ENCODE measurements around the gene IGBP1. TPM values are rescaled to one million over a fixed set of nuclear protein-coding genes. Genes with fewer than 3 reads are reported as not detected.

Gene IGBP1
- total and polyA plus RNA-seq, 9 of the 15 experiments (the other 6 are each of a cell fraction or from before 2014, with no cell fraction given), result 36.6 to 91.5 (median 52.8) TPM

DNA sequence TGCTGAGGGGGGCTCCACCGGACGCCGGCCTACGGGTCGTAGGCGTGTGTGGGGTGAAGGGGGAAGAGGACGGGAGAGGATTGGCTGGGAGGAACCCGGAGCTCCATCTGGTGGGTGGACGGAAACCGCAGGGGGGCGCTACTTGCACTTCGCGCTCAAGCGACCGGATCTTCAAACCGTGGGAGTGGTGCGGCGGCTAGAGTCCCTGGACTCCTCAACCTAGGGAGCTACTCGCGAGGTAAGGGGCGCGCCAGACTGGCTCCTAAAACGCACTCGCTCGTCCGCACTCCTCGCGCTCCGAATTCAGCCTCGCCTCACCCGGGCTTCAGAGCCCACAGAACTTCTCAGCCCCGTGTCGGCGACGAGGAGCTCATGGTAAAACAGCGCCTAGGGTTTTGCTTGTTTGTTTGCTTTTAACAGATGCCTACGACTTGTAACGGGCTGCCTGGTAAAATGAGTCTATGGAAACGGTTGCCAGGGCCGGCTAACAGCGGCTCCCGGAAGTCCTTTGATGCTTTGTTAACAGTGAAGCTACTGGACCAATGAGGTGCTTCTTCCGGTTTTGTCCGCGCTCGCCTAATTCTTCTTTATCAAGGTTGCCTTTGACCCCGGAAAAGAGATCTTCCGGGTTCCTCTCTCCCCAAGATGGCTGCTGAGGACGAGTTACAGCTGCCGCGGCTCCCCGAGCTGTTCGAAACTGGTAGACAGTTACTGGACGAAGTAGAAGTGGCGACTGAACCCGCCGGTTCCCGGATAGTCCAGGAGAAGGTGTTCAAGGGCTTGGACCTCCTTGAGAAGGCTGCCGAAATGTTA is at the start of gene IGBP1 (continued):
- TF ChIP-seq, protein P1, sequence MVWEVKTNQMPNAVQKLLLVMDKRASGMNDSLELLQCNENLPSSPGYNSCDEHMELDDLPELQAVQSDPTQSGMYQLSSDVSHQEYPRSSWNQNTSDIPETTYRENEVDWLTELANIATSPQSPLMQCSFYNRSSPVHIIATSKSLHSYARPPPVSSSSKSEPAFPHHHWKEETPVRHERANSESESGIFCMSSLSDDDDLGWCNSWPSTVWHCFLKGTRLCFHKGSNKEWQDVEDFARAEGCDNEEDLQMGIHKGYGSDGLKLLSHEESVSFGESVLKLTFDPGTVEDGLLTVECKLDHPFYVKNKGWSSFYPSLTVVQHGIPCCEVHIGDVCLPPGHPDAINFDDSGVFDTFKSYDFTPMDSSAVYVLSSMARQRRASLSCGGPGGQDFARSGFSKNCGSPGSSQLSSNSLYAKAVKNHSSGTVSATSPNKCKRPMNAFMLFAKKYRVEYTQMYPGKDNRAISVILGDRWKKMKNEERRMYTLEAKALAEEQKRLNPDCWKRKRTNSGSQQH (CRISPR knock-in tag; IDR thresholded peaks at IDR 0.05), result no peak
- TF ChIP-seq ATF1 (CRISPR knock-in tag; IDR thresholded peaks at IDR 0.05), result no peak
- peak; percentile 69 for TF ChIP-seq ATF1 (tag; IDR thresholded peaks at IDR 0.05)
- TF ChIP-seq PRMT5 (CRISPR knock-in tag; IDR thresholded peaks at IDR 0.05), result no peak
- TF ChIP-seq FOXO4 (CRISPR knock-in tag; IDR thresholded peaks at IDR 0.05), result no peak
- no peak for TF ChIP-seq BDP1 (IDR thresholded peaks at IDR 0.05; ENCODE audit: insufficient read depth, insufficient read length)
- TF ChIP-seq CHD1 (IDR thresholded peaks at IDR 0.05; ENCODE audit: low read length), result no peak
- no peak for TF ChIP-seq XRCC3 (IDR thresholded peaks at IDR 0.05)
- no peak for TF ChIP-seq PTTG1 (tag; IDR thresholded peaks at IDR 0.05; ENCODE audit: low read depth)
- TF ChIP-seq FOXK1 (CRISPR knock-in tag; IDR thresholded peaks at IDR 0.05; ENCODE audit: borderline replicate concordance), result no peak
- no peak for TF ChIP-seq EZH2 (IDR thresholded peaks at IDR 0.05; ENCODE audit: borderline replicate concordance, low read depth, low read length)
- TF ChIP-seq, protein P2, sequence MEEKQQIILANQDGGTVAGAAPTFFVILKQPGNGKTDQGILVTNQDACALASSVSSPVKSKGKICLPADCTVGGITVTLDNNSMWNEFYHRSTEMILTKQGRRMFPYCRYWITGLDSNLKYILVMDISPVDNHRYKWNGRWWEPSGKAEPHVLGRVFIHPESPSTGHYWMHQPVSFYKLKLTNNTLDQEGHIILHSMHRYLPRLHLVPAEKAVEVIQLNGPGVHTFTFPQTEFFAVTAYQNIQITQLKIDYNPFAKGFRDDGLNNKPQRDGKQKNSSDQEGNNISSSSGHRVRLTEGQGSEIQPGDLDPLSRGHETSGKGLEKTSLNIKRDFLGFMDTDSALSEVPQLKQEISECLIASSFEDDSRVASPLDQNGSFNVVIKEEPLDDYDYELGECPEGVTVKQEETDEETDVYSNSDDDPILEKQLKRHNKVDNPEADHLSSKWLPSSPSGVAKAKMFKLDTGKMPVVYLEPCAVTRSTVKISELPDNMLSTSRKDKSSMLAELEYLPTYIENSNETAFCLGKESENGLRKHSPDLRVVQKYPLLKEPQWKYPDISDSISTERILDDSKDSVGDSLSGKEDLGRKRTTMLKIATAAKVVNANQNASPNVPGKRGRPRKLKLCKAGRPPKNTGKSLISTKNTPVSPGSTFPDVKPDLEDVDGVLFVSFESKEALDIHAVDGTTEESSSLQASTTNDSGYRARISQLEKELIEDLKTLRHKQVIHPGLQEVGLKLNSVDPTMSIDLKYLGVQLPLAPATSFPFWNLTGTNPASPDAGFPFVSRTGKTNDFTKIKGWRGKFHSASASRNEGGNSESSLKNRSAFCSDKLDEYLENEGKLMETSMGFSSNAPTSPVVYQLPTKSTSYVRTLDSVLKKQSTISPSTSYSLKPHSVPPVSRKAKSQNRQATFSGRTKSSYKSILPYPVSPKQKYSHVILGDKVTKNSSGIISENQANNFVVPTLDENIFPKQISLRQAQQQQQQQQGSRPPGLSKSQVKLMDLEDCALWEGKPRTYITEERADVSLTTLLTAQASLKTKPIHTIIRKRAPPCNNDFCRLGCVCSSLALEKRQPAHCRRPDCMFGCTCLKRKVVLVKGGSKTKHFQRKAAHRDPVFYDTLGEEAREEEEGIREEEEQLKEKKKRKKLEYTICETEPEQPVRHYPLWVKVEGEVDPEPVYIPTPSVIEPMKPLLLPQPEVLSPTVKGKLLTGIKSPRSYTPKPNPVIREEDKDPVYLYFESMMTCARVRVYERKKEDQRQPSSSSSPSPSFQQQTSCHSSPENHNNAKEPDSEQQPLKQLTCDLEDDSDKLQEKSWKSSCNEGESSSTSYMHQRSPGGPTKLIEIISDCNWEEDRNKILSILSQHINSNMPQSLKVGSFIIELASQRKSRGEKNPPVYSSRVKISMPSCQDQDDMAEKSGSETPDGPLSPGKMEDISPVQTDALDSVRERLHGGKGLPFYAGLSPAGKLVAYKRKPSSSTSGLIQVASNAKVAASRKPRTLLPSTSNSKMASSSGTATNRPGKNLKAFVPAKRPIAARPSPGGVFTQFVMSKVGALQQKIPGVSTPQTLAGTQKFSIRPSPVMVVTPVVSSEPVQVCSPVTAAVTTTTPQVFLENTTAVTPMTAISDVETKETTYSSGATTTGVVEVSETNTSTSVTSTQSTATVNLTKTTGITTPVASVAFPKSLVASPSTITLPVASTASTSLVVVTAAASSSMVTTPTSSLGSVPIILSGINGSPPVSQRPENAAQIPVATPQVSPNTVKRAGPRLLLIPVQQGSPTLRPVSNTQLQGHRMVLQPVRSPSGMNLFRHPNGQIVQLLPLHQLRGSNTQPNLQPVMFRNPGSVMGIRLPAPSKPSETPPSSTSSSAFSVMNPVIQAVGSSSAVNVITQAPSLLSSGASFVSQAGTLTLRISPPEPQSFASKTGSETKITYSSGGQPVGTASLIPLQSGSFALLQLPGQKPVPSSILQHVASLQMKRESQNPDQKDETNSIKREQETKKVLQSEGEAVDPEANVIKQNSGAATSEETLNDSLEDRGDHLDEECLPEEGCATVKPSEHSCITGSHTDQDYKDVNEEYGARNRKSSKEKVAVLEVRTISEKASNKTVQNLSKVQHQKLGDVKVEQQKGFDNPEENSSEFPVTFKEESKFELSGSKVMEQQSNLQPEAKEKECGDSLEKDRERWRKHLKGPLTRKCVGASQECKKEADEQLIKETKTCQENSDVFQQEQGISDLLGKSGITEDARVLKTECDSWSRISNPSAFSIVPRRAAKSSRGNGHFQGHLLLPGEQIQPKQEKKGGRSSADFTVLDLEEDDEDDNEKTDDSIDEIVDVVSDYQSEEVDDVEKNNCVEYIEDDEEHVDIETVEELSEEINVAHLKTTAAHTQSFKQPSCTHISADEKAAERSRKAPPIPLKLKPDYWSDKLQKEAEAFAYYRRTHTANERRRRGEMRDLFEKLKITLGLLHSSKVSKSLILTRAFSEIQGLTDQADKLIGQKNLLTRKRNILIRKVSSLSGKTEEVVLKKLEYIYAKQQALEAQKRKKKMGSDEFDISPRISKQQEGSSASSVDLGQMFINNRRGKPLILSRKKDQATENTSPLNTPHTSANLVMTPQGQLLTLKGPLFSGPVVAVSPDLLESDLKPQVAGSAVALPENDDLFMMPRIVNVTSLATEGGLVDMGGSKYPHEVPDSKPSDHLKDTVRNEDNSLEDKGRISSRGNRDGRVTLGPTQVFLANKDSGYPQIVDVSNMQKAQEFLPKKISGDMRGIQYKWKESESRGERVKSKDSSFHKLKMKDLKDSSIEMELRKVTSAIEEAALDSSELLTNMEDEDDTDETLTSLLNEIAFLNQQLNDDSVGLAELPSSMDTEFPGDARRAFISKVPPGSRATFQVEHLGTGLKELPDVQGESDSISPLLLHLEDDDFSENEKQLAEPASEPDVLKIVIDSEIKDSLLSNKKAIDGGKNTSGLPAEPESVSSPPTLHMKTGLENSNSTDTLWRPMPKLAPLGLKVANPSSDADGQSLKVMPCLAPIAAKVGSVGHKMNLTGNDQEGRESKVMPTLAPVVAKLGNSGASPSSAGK (IDR thresholded peaks at IDR 0.05), result peak; percentile 23
- no peak for TF ChIP-seq ZNF274 (IDR thresholded peaks at IDR 0.05; ENCODE audit: borderline replicate concordance, low read depth, low read length)
- TF ChIP-seq HIVEP1 (CRISPR knock-in tag; IDR thresholded peaks at IDR 0.05), result no peak

Data from K562 (cell line).